PC-9 (cell line): ENCODE data around the gene NDE1.

ENCODE experiments used
- CTCF ChIP-seq: fragments of 200-600 bp; sonication (generic); conservative IDR thresholded peaks from 2 replicates; pipeline ENCODE4 v1.6.1; 2017; ENCODE audit warnings: mixed run types, antibody characterized with exemption, mild to moderate bottlenecking, moderate library complexity
- EZH2 ChIP-seq: fragments of 200-600 bp; sonication (generic); IDR thresholded peaks from 2 replicates; pipeline ENCODE4 v1.8.0; 2017; ENCODE audit warnings: antibody characterized with exemption, low read depth

- no peak for TF ChIP-seq EZH2
- no peak for TF ChIP-seq CTCF
Measured at GRCh38 chr16:15708096-15708495, 58.1 kb downstream of the NDE1 start.
